HG03039 (cell line): Measurements from ENCODE around the gene HOGA1.
"Not testable (repeated sequence)": the region's sequence is repeated elsewhere in the genome, so short reads cannot be mapped to it uniquely, and the experiment has no call there.

Experiments
- ATAC-seq: cut with Tn5 transposase; IDR thresholded peaks from one replicate; pipeline ENCODE4 v1.9.1; 2021; ENCODE audit warnings: mild to moderate bottlenecking, moderate library complexity; ENCODE audit not compliant: unreplicated experiment

HOGA1 gene

GRCh38 chr10:97607095-97607636, 23.0 kb downstream of the HOGA1 start:
- no peak for ATAC-seq

- no peak for ATAC-seq
Measured at GRCh38 chr10:97608991-97609561, 24.9 kb downstream of the HOGA1 start.

- no peak for ATAC-seq
Measured at GRCh38 chr10:97611473-97611872, 27.3 kb downstream of the HOGA1 start.

GRCh38 chr10:97612386-97612785, 28.2 kb downstream of the HOGA1 start:
- ATAC-seq, result no peak

- ATAC-seq, result no peak
Measured at GRCh38 chr10:97618285-97618684, 34.1 kb downstream of the HOGA1 start.

- ATAC-seq, result no peak
Measured at GRCh38 chr10:97618733-97619132, 34.5 kb downstream of the HOGA1 start.

GRCh38 chr10:97623277-97623676, 39.1 kb downstream of the HOGA1 start:
- no peak for ATAC-seq

- ATAC-seq, result no peak
Measured at GRCh38 chr10:97627731-97628130, 43.5 kb downstream of the HOGA1 start.

- no peak for ATAC-seq
Measured at GRCh38 chr10:97628228-97628627, 44.0 kb downstream of the HOGA1 start.

GRCh38 chr10:97629289-97629688, 45.1 kb downstream of the HOGA1 start:
- no peak for ATAC-seq

GRCh38 chr10:97631098-97631497, 46.9 kb downstream of the HOGA1 start:
- no peak for ATAC-seq

- peak; percentile 98 for ATAC-seq
Measured at GRCh38 chr10:97632949-97633884, 49.0 kb downstream of the HOGA1 start, which contains the start of gene MORN4. Gene MORN4 (minus strand): TSS chr10:97633500. CDS start chr10:97619653, 13,847 bp downstream.

- ATAC-seq, result no peak
Measured at GRCh38 chr10:97633921-97634320, 49.7 kb downstream of the HOGA1 start.

GRCh38 chr10:97635577-97635976, 51.4 kb downstream of the HOGA1 start:
- ATAC-seq, result no peak

GRCh38 chr10:97639090-97639489, 54.9 kb downstream of the HOGA1 start:
- ATAC-seq, result not testable (repeated sequence)

- peak; percentile 97 for ATAC-seq
Measured at GRCh38 chr10:97640174-97640867, 56.1 kb downstream of the HOGA1 start, which contains the start of gene PI4K2A. Gene PI4K2A (plus strand): TSS chr10:97640671. CDS start chr10:97640743, 72 bp downstream.

GRCh38 chr10:97640868-97641811, 57.0 kb downstream of the HOGA1 start:
- no peak for ATAC-seq

- not testable (repeated sequence) for ATAC-seq
Measured at GRCh38 chr10:97642471-97643159, 58.4 kb downstream of the HOGA1 start.

- no peak for ATAC-seq
Measured at GRCh38 chr10:97643441-97643985, 59.3 kb downstream of the HOGA1 start.
